Activated CD4-positive, alpha-beta memory T cell treated with anti-CD3 and anti-CD28 coated beads for 36 hours (primary cell): ENCODE results near the gene PSG6. TPM values are rescaled to one million over a fixed set of nuclear protein-coding genes. Genes with fewer than 3 reads are reported as not detected.
"Not testable (repeated sequence)": the region's sequence is repeated elsewhere in the genome, so short reads cannot be mapped to it uniquely, and the experiment has no call there.

Experiments used
- CTCF ChIA-PET: fragments of 350-600 bp; sonication (Branson Sonifier 250); formaldehyde crosslinking; loops from one replicate; lab custom pipeline; 2021; ENCODE audit warnings: antibody characterized with exemption, inconsistent platforms; lab: Charles Lee
- POLR2A ChIA-PET: fragments of 350-600 bp; sonication (Branson Sonifier 250); formaldehyde crosslinking; loops from one replicate; lab custom pipeline; 2021; ENCODE audit warnings: antibody characterized with exemption; lab: Charles Lee
- DNase-seq: peaks from one replicate; pipeline ENCODE4 v3.0.0-alpha.2; 2020
- H3K27ac Mint-ChIP-seq: one replicate; pipeline ENCODE4 v1.8.0; 2021; ENCODE audit warnings: mixed read lengths
- H3K27me3 Mint-ChIP-seq: one replicate; pipeline ENCODE4 v1.8.0; 2021; ENCODE audit warnings: mixed read lengths
- H3K36me3 Mint-ChIP-seq: one replicate; pipeline ENCODE4 v1.8.0; 2021; ENCODE audit warnings: mixed read lengths
- H3K4me1 Mint-ChIP-seq: one replicate; pipeline ENCODE4 v1.8.0; 2021; ENCODE audit warnings: low read depth, mixed read lengths
- H3K4me3 Mint-ChIP-seq: one replicate; pipeline ENCODE4 v1.8.0; 2021; ENCODE audit warnings: mild to moderate bottlenecking, mixed read lengths
- H3K9me3 Mint-ChIP-seq: one replicate; pipeline ENCODE4 v1.8.0; 2021; ENCODE audit warnings: mixed read lengths
- intact Hi-C: fragments of 100-400 bp; cut with micrococcal nuclease; formaldehyde crosslinking; loops from one replicate; pipeline ENCODE4 v1.15.1; 2023
- total RNA-seq, 2 experiments: library from RNA; stranded (reverse); gene quantifications; one replicate each; pipeline ENCODE4 v1.2.3, GENCODE V29; 2021

Gene PSG6
- total RNA-seq, 2 experiments from 2014 or later: not detected

DNA sequence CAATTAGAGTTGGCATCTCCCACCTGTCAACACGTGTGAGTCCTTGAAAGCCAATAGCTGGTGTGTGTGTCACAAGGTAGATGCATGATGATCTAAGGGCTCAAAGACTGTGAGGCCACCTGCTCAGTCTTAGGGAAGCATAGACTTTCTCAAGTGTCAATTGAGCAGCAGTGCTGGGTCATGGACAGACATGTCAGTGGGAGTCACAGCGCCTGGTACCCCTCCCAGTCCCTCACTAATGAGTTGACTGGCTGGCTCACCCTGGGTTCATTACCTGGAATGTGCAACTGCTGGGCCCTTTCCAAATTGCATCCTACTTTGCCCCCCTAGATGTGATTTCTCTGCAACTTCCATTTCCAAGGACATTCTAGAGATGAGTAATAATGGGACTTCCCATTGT, 9.1 kb upstream of the PSG6 start:
- no peak overlapping the region for H3K4me3 Mint-ChIP-seq
- no peak for DNase-seq
- H3K36me3 Mint-ChIP-seq: no peaks in the 10 kb centered on the region
- H3K4me1 Mint-ChIP-seq: no peaks in the 10 kb centered on the region
- intact Hi-C loops: no loop called here
- peaks cover 12% of the 10 kb centered on the region for H3K27me3 Mint-ChIP-seq
- H3K9me3 Mint-ChIP-seq: no peaks in the 10 kb centered on the region
- CTCF ChIA-PET: no interaction called here
- POLR2A ChIA-PET: no interaction called here
- no peak overlapping the region for H3K27ac Mint-ChIP-seq

GRCh38 chr19:42923106-42923505, 5.4 kb upstream of the PSG6 start:
- H3K27ac Mint-ChIP-seq, H3K4me1 Mint-ChIP-seq, intact Hi-C loops, POLR2A ChIA-PET, H3K36me3 Mint-ChIP-seq, CTCF ChIA-PET, H3K9me3 Mint-ChIP-seq, H3K4me3 Mint-ChIP-seq: not testable (repeated sequence)
- H3K27me3 Mint-ChIP-seq: peaks cover 17% of the 10 kb centered on the region
- DNase-seq: peak; percentile 41

GRCh38 chr19:42920971-42921370, 3.3 kb upstream of the PSG6 start:
- H3K27me3 Mint-ChIP-seq: peaks cover 11% of the 10 kb centered on the region
- POLR2A ChIA-PET, H3K9me3 Mint-ChIP-seq, H3K4me1 Mint-ChIP-seq, DNase-seq, H3K36me3 Mint-ChIP-seq, CTCF ChIA-PET, H3K27ac Mint-ChIP-seq, H3K4me3 Mint-ChIP-seq, intact Hi-C loops: not testable (repeated sequence)

DNA sequence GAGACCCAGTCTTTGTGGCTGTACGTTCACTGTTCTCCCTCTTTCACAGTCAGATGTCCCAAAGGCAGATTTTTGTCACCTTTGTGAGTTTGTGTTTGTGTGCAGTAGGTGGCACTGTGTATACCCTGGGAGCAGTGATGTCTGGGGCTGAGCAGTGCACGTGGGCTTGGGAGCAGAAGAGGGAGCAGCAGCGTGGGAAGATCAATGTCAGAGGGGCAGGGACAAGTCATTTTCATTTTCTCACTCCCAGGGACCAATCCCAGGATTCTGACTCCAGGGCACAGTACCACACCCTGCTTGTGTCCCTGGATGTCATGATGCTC, 2.0 kb upstream of the PSG6 start:
- CTCF ChIA-PET: no interaction called here
- POLR2A ChIA-PET: no interaction called here
- Mint-ChIP-seq H3K9me3 (no peaks in the 10 kb centered on the region), H3K36me3 (no peaks in the 10 kb centered on the region), H3K27me3 (peaks cover 11% of the 10 kb centered on the region), H3K4me3 (no peak overlapping the region), H3K27ac (no peak overlapping the region), H3K4me1 (no peaks in the 10 kb centered on the region)
- DNase-seq: no peak
- intact Hi-C loops: no loop called here

GRCh38 chr19:42919070-42919756, 1.5 kb upstream of the PSG6 start:
- H3K4me3 Mint-ChIP-seq, CTCF ChIA-PET, H3K36me3 Mint-ChIP-seq: not testable (repeated sequence)

GRCh38 chr19:42918377-42919069, 829 bp upstream of the PSG6 start:
- CTCF ChIA-PET, H3K36me3 Mint-ChIP-seq, H3K4me1 Mint-ChIP-seq, POLR2A ChIA-PET, H3K4me3 Mint-ChIP-seq, DNase-seq, intact Hi-C loops, H3K27ac Mint-ChIP-seq, H3K9me3 Mint-ChIP-seq: not testable (repeated sequence)
- H3K27me3 Mint-ChIP-seq: peaks cover 10% of the 10 kb centered on the region

More at GRCh38 chr19:42919070-42919756, 1.5 kb upstream of the PSG6 start:
- POLR2A ChIA-PET, intact Hi-C loops, DNase-seq, H3K9me3 Mint-ChIP-seq, H3K27ac Mint-ChIP-seq, H3K4me1 Mint-ChIP-seq: not testable (repeated sequence)
- peaks cover 11% of the 10 kb centered on the region for H3K27me3 Mint-ChIP-seq

DNA sequence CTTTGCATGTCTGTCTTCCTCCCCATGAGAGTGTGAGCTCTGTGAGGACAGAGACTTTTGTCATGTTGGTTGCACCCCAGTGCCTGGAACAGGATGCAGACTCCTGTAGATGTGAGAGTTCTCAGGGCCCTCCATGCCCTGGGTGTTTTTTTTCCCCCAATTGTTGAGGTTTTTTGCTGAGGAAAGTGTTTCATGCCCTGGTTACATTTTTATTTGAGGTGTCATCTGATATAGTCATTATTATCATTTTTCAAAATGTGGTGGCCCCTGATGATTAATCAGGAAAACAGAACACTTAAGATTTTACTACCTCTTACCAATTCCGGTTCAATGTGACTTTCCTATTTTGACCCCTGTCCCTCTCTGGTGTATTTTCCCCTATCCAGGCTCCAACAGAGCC, 763 bp downstream of the PSG6 start:
- H3K36me3 Mint-ChIP-seq, H3K27me3 Mint-ChIP-seq, H3K9me3 Mint-ChIP-seq, intact Hi-C loops, H3K4me3 Mint-ChIP-seq, POLR2A ChIA-PET, H3K4me1 Mint-ChIP-seq, DNase-seq, H3K27ac Mint-ChIP-seq, CTCF ChIA-PET: not testable (repeated sequence)

GRCh38 chr19:42913516-42913915, 4.2 kb downstream of the PSG6 start:
- H3K9me3 Mint-ChIP-seq, H3K36me3 Mint-ChIP-seq, H3K4me1 Mint-ChIP-seq, H3K27me3 Mint-ChIP-seq, H3K4me3 Mint-ChIP-seq, POLR2A ChIA-PET, DNase-seq, intact Hi-C loops, H3K27ac Mint-ChIP-seq, CTCF ChIA-PET: not testable (repeated sequence)

GRCh38 chr19:42912941-42913340, 4.8 kb downstream of the PSG6 start:
- H3K4me3 Mint-ChIP-seq, H3K36me3 Mint-ChIP-seq, DNase-seq, POLR2A ChIA-PET, CTCF ChIA-PET, intact Hi-C loops, H3K27ac Mint-ChIP-seq, H3K9me3 Mint-ChIP-seq, H3K27me3 Mint-ChIP-seq, H3K4me1 Mint-ChIP-seq: not testable (repeated sequence)

- POLR2A ChIA-PET, H3K27me3 Mint-ChIP-seq, intact Hi-C loops, H3K27ac Mint-ChIP-seq, CTCF ChIA-PET, H3K4me3 Mint-ChIP-seq, H3K36me3 Mint-ChIP-seq, H3K4me1 Mint-ChIP-seq, DNase-seq, H3K9me3 Mint-ChIP-seq: not testable (repeated sequence)
Observed at GRCh38 chr19:42911731-42912130, 6.0 kb downstream of the PSG6 start.

DNA sequence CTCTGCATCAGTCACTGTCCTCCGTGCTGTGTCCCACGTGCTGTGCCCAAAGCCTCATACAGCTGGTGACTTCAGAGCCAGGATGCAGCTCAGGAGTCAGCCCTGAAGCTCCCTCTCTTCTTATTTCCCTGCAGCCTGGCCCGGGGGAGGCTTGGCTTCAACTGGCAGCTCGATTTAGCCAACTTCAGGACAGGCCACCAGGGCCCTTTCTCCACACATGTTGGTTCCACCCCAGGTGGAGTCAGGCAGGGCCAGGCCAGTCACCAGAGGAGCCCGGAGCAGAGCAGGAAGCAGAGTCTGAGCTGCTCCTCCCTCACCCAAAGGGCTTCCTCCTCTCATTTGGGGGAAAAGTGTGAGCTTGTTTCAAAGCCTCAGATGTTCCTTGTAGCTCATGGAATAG, 11.5 kb downstream of the PSG6 start:
- H3K4me1 Mint-ChIP-seq, intact Hi-C loops, H3K36me3 Mint-ChIP-seq, H3K9me3 Mint-ChIP-seq, POLR2A ChIA-PET, DNase-seq, CTCF ChIA-PET, H3K4me3 Mint-ChIP-seq, H3K27ac Mint-ChIP-seq: not testable (repeated sequence)
- peaks cover 15% of the 10 kb centered on the region for H3K27me3 Mint-ChIP-seq

GRCh38 chr19:42900561-42900960, 17.1 kb downstream of the PSG6 start:
- H3K27me3 Mint-ChIP-seq: peaks cover 23% of the 10 kb centered on the region
- H3K9me3 Mint-ChIP-seq, H3K4me1 Mint-ChIP-seq, DNase-seq, H3K4me3 Mint-ChIP-seq, intact Hi-C loops, H3K36me3 Mint-ChIP-seq, POLR2A ChIA-PET, H3K27ac Mint-ChIP-seq: not testable (repeated sequence)
- CTCF ChIA-PET: interaction anchor here (1.7 kb wide), 1 partner anchor 16 kb away, joined by 6 read pairs; no protein-coding TSS in a partner anchor

GRCh38 chr19:42899674-42900073, 18.0 kb downstream of the PSG6 start:
- peaks cover 22% of the 10 kb centered on the region for H3K27me3 Mint-ChIP-seq
- H3K36me3 Mint-ChIP-seq, POLR2A ChIA-PET, DNase-seq, H3K4me1 Mint-ChIP-seq, H3K27ac Mint-ChIP-seq, H3K4me3 Mint-ChIP-seq, H3K9me3 Mint-ChIP-seq, intact Hi-C loops: not testable (repeated sequence)
- CTCF ChIA-PET: interaction anchor here (1.7 kb wide), 1 partner anchor 15 kb away, joined by 6 read pairs; no protein-coding TSS in a partner anchor
